ENCODE results near the gene NDUFV1.

NDUFV1 gene

GRCh38 chr11:67628710-67629385 is 22.1 kb downstream of the NDUFV1 start:
- Histone ChIP-seq H3K4me3 (ENCODE audit: low read length) (no peak overlapping the region), H3K4me1 (ENCODE audit: control insufficient read depth, low read depth, low read length) (peaks cover 5% of the 10 kb centered on the region), H3K79me1 (ENCODE audit: low read length) (no peaks in the 10 kb centered on the region), H3K4me2 (ENCODE audit: low read length) (no peak overlapping the region), H2AK5ac (ENCODE audit: low read length) (no peak overlapping the region), H4K5ac (ENCODE audit: low read length) (no peak overlapping the region), H2BK15ac (replicated peaks; ENCODE audit: low read depth) (no peak overlapping the region), H3K18ac (ENCODE audit: low read length) (no peak overlapping the region), H3K4ac (ENCODE audit: low read depth, low read length) (no peak overlapping the region), H3K27me3 (ENCODE audit: insufficient read depth, low read length, poor library complexity) (no peaks in the 10 kb centered on the region), H3K27ac (ENCODE audit: low read depth, low read length) (no peak overlapping the region), H4K8ac (ENCODE audit: low read depth, low read length) (no peak overlapping the region), H2BK120ac (ENCODE audit: low read depth, low read length) (no peak overlapping the region), H2BK5ac (ENCODE audit: low read length) (no peak overlapping the region), H3K56ac (ENCODE audit: low read length) (peak overlapping the region; percentile 89), H3K23ac (ENCODE audit: low read length) (no peak overlapping the region), H3K9ac (ENCODE audit: low read length) (peak overlapping the region; percentile 61), H3K36me3 (ENCODE audit: control insufficient read depth, insufficient read depth, low read length) (no peaks in the 10 kb centered on the region), H3K79me2 (ENCODE audit: control insufficient read depth, insufficient read depth, low read length) (no peaks in the 10 kb centered on the region)
- WGBS (ENCODE audit: extremely low coverage, insufficient coverage, low lambda C conversion rate) = no CpG with 5 or more reads among the region's 25 CpGs
- peak; percentile 65 for DNase-seq

- H3K9ac ChIP-seq (ENCODE audit: low read length) = peak within 1 kb of the TSS; percentile 92
- H3K4me2 ChIP-seq (ENCODE audit: low read length) = peak within 1 kb of the TSS; percentile 93
- peak within 1 kb of the TSS; percentile 55 for H2BK5ac ChIP-seq (ENCODE audit: low read length)
- no peaks in the 10 kb centered on the region for H3K79me2 ChIP-seq (ENCODE audit: control insufficient read depth, insufficient read depth, low read length)
- H2BK120ac ChIP-seq (ENCODE audit: low read depth, low read length) = no peak within 1 kb of the TSS
- no peaks in the 10 kb centered on the region for H3K27me3 ChIP-seq (ENCODE audit: insufficient read depth, low read length, poor library complexity)
- no peaks in the 10 kb centered on the region for H3K36me3 ChIP-seq (ENCODE audit: control insufficient read depth, insufficient read depth, low read length)
- H3K27ac ChIP-seq (ENCODE audit: low read depth, low read length) = peak within 1 kb of the TSS; percentile 91
- H4K8ac ChIP-seq (ENCODE audit: low read depth, low read length) = no peak within 1 kb of the TSS
- H3K4me3 ChIP-seq (ENCODE audit: low read length) = peak within 1 kb of the TSS; percentile 58
- H4K5ac ChIP-seq (ENCODE audit: low read length) = no peak within 1 kb of the TSS
- H2AK5ac ChIP-seq (ENCODE audit: low read length) = no peak within 1 kb of the TSS
- H3K56ac ChIP-seq (ENCODE audit: low read length) = peak within 1 kb of the TSS; percentile 97
- H3K23ac ChIP-seq (ENCODE audit: low read length) = no peak within 1 kb of the TSS
- peak within 1 kb of the TSS; percentile 31 for H3K18ac ChIP-seq (ENCODE audit: low read length)
- no peak within 1 kb of the TSS for H3K4ac ChIP-seq (ENCODE audit: low read depth, low read length)
- no peaks in the 10 kb centered on the region for H3K79me1 ChIP-seq (ENCODE audit: low read length)
- peaks cover 5% of the 10 kb centered on the region for H3K4me1 ChIP-seq (ENCODE audit: control insufficient read depth, low read depth, low read length)
- DNase-seq = peak; percentile 92
- no peak within 1 kb of the TSS for H2BK15ac ChIP-seq (replicated peaks; ENCODE audit: low read depth)
- no CpG with 5 or more reads among the region's 102 CpGs for WGBS (ENCODE audit: extremely low coverage, insufficient coverage, low lambda C conversion rate)
These were observed 22.9 kb downstream of the NDUFV1 start, which contains the start of gene NUDT8 for GRCh38 chr11:67629386-67630227. Gene NUDT8 (minus strand): TSS chr11:67629937. CDS start chr11:67629911, 26 bp downstream.

GRCh38 chr11:67630228-67630942 is 23.6 kb downstream of the NDUFV1 start:
- Histone ChIP-seq H4K8ac (ENCODE audit: low read depth, low read length) (no peak overlapping the region), H3K27ac (ENCODE audit: low read depth, low read length) (peak overlapping the region; percentile 91), H3K27me3 (ENCODE audit: insufficient read depth, low read length, poor library complexity) (no peaks in the 10 kb centered on the region), H4K5ac (ENCODE audit: low read length) (no peak overlapping the region), H2BK5ac (ENCODE audit: low read length) (no peak overlapping the region), H3K9ac (ENCODE audit: low read length) (peak overlapping the region; percentile 92), H3K4me2 (ENCODE audit: low read length) (peak overlapping the region; percentile 93), H2BK15ac (replicated peaks; ENCODE audit: low read depth) (no peak overlapping the region), H3K79me1 (ENCODE audit: low read length) (no peaks in the 10 kb centered on the region), H2AK5ac (ENCODE audit: low read length) (no peak overlapping the region), H3K23ac (ENCODE audit: low read length) (no peak overlapping the region), H3K36me3 (ENCODE audit: control insufficient read depth, insufficient read depth, low read length) (no peaks in the 10 kb centered on the region), H3K79me2 (ENCODE audit: control insufficient read depth, insufficient read depth, low read length) (no peaks in the 10 kb centered on the region), H3K56ac (ENCODE audit: low read length) (peak overlapping the region; percentile 97), H3K4me3 (ENCODE audit: low read length) (peak overlapping the region; percentile 58), H2BK120ac (ENCODE audit: low read depth, low read length) (no peak overlapping the region), H3K4ac (ENCODE audit: low read depth, low read length) (no peak overlapping the region), H3K18ac (ENCODE audit: low read length) (no peak overlapping the region), H3K4me1 (ENCODE audit: control insufficient read depth, low read depth, low read length) (peaks cover 5% of the 10 kb centered on the region)
- whole genome bisulfite sequencing (ENCODE audit: extremely low coverage, insufficient coverage, low lambda C conversion rate) = no CpG with 5 or more reads among the region's 70 CpGs
- DNase-seq = peak; percentile 98

GRCh38 chr11:67630943-67631331 is 24.2 kb downstream of the NDUFV1 start:
- DNase-seq = no peak

GRCh38 chr11:67631411-67631810 is 24.7 kb downstream of the NDUFV1 start:
- Histone ChIP-seq H3K4me2 (ENCODE audit: low read length) (peak overlapping the region; percentile 93), H3K27me3 (ENCODE audit: insufficient read depth, low read length, poor library complexity) (no peaks in the 10 kb centered on the region), H3K9ac (ENCODE audit: low read length) (peak overlapping the region; percentile 92), H3K79me1 (ENCODE audit: low read length) (no peaks in the 10 kb centered on the region), H3K56ac (ENCODE audit: low read length) (peak overlapping the region; percentile 97), H3K23ac (ENCODE audit: low read length) (no peak overlapping the region), H3K36me3 (ENCODE audit: control insufficient read depth, insufficient read depth, low read length) (no peaks in the 10 kb centered on the region), H3K4me3 (ENCODE audit: low read length) (no peak overlapping the region), H3K27ac (ENCODE audit: low read depth, low read length) (no peak overlapping the region), H3K79me2 (ENCODE audit: control insufficient read depth, insufficient read depth, low read length) (no peaks in the 10 kb centered on the region), H2AK5ac (ENCODE audit: low read length) (no peak overlapping the region), H2BK5ac (ENCODE audit: low read length) (no peak overlapping the region), H3K4me1 (ENCODE audit: control insufficient read depth, low read depth, low read length) (peaks cover 5% of the 10 kb centered on the region), H4K8ac (ENCODE audit: low read depth, low read length) (no peak overlapping the region), H3K18ac (ENCODE audit: low read length) (no peak overlapping the region), H2BK120ac (ENCODE audit: low read depth, low read length) (no peak overlapping the region), H3K4ac (ENCODE audit: low read depth, low read length) (no peak overlapping the region), H4K5ac (ENCODE audit: low read length) (no peak overlapping the region), H2BK15ac (replicated peaks; ENCODE audit: low read depth) (no peak overlapping the region)
- no peak for DNase-seq
- WGBS (ENCODE audit: extremely low coverage, insufficient coverage, low lambda C conversion rate) = no CpG with 5 or more reads among the region's 7 CpGs

More at GRCh38 chr11:67630943-67631331, 24.2 kb downstream of the NDUFV1 start:
- peaks cover 5% of the 10 kb centered on the region for H3K4me1 ChIP-seq (ENCODE audit: control insufficient read depth, low read depth, low read length)
- no peaks in the 10 kb centered on the region for H3K36me3 ChIP-seq (ENCODE audit: control insufficient read depth, insufficient read depth, low read length)
- no peak overlapping the region for H3K4me3 ChIP-seq (ENCODE audit: low read length)
- no peak overlapping the region for H2AK5ac ChIP-seq (ENCODE audit: low read length)
- H3K23ac ChIP-seq (ENCODE audit: low read length) = no peak overlapping the region
- H3K27ac ChIP-seq (ENCODE audit: low read depth, low read length) = no peak overlapping the region
- peak overlapping the region; percentile 97 for H3K56ac ChIP-seq (ENCODE audit: low read length)
- H3K27me3 ChIP-seq (ENCODE audit: insufficient read depth, low read length, poor library complexity) = no peaks in the 10 kb centered on the region
- no peak overlapping the region for H3K4ac ChIP-seq (ENCODE audit: low read depth, low read length)
- H2BK5ac ChIP-seq (ENCODE audit: low read length) = no peak overlapping the region
- H4K5ac ChIP-seq (ENCODE audit: low read length) = no peak overlapping the region
- no peak overlapping the region for H3K18ac ChIP-seq (ENCODE audit: low read length)
- H3K79me1 ChIP-seq (ENCODE audit: low read length) = no peaks in the 10 kb centered on the region
- WGBS (ENCODE audit: extremely low coverage, insufficient coverage, low lambda C conversion rate) = no CpG with 5 or more reads among the region's 16 CpGs
- H3K79me2 ChIP-seq (ENCODE audit: control insufficient read depth, insufficient read depth, low read length) = no peaks in the 10 kb centered on the region
- no peak overlapping the region for H4K8ac ChIP-seq (ENCODE audit: low read depth, low read length)
- peak overlapping the region; percentile 92 for H3K9ac ChIP-seq (ENCODE audit: low read length)
- H2BK15ac ChIP-seq (replicated peaks; ENCODE audit: low read depth) = no peak overlapping the region
- H2BK120ac ChIP-seq (ENCODE audit: low read depth, low read length) = no peak overlapping the region
- peak overlapping the region; percentile 93 for H3K4me2 ChIP-seq (ENCODE audit: low read length)
